SIG-M5 (cell line): Measurements from ENCODE around the gene ERCC6L.
"Not testable (repeated sequence)": the region's sequence is repeated elsewhere in the genome, so short reads cannot be mapped to it uniquely, and the experiment has no call there.

Source experiments
- DNase-seq: peaks from one replicate; lab custom pipeline; 2025; lab: John Stamatoyannopoulos, UW

Gene ERCC6L

GRCh38 chrX:72253686-72254085 lies 14.9 kb upstream of the ERCC6L start:
- DNase-seq, result no peak

- no peak for DNase-seq
Measured at GRCh38 chrX:72247206-72247942, 8.5 kb upstream of the ERCC6L start.

GRCh38 chrX:72245461-72246089 lies 6.7 kb upstream of the ERCC6L start:
- no peak for DNase-seq

- no peak for DNase-seq
Measured at GRCh38 chrX:72243472-72243871, 4.6 kb upstream of the ERCC6L start.

- DNase-seq, result no peak
Measured at GRCh38 chrX:72240976-72241375, 2.1 kb upstream of the ERCC6L start.

GRCh38 chrX:72238183-72238582 lies 644 bp downstream of the ERCC6L start:
- no peak for DNase-seq

- no peak for DNase-seq
Measured at GRCh38 chrX:72236841-72237240, 2.0 kb downstream of the ERCC6L start.

- no peak for DNase-seq
Measured at GRCh38 chrX:72230290-72230689, 8.5 kb downstream of the ERCC6L start.

- not testable (repeated sequence) for DNase-seq
Measured at GRCh38 chrX:72220375-72220774, 18.5 kb downstream of the ERCC6L start.

- DNase-seq, result no peak
Measured at GRCh38 chrX:72216973-72217372, 21.9 kb downstream of the ERCC6L start.

GRCh38 chrX:72208126-72208800 lies 30.6 kb downstream of the ERCC6L start:
- DNase-seq, result no peak

- no peak for DNase-seq
Measured at GRCh38 chrX:72207366-72207765, 31.5 kb downstream of the ERCC6L start.

- DNase-seq, result no peak
Measured at GRCh38 chrX:72205706-72206105, 33.1 kb downstream of the ERCC6L start.

GRCh38 chrX:72203421-72203820 lies 35.4 kb downstream of the ERCC6L start:
- no peak for DNase-seq

GRCh38 chrX:72202792-72203401 lies 35.9 kb downstream of the ERCC6L start:
- no peak for DNase-seq

GRCh38 chrX:72201836-72202536 lies 36.8 kb downstream of the ERCC6L start:
- no peak for DNase-seq

GRCh38 chrX:72182924-72183323 lies 55.9 kb downstream of the ERCC6L start:
- no peak for DNase-seq

- peak; percentile 93 for DNase-seq
Measured at GRCh38 chrX:72181178-72182125, 57.4 kb downstream of the ERCC6L start, which contains the start of gene PIN4. TSS of gene PIN4 (plus strand) at chrX:72181757. CDS start at chrX:72181786, 29 bp downstream.

- DNase-seq, result no peak
Measured at GRCh38 chrX:72180539-72180938, 58.3 kb downstream of the ERCC6L start.

GRCh38 chrX:72176981-72177380 lies 61.8 kb downstream of the ERCC6L start:
- no peak for DNase-seq

- not testable (repeated sequence) for DNase-seq
Measured at GRCh38 chrX:72176289-72176688, 62.5 kb downstream of the ERCC6L start.
